Natural killer cell treated with Interleukin-12 subunit alpha and Interleukin-12 subunit beta and Interleukin-15 and Interleukin-18, amount 100 ng/mL, for 72 hours (primary cell): ENCODE data around the gene RAMP1. TPM values are rescaled to one million over a fixed set of nuclear protein-coding genes. Genes with fewer than 3 reads are reported as not detected.

Experiments used
- ATAC-seq, 2 donors: fragments of 150-1000 bp; cut with Tn5 transposase in 1 of 2; sonication (Bioruptor Pico), chemical (Tn5 transposase) in 1 of 2; 2 replicates each; pipeline ENCODE4 v1.10.0; 2021
- DNase-seq: peaks from one replicate; pipeline ENCODE4 v3.0.0; 2022; ENCODE audit warnings: low spot score
- H3K27ac Mint-ChIP-seq, 2 donors: 1 replicate in 1 of 2; 2 replicates in 1 of 2; pipeline ENCODE4 v1.8.0; 2022; ENCODE audit warnings: mixed read lengths in 2 of 2, mild to moderate bottlenecking in 1 of 2, moderate library complexity in 1 of 2
- H3K27me3 Mint-ChIP-seq, 2 donors: 1 replicate in 1 of 2; 2 replicates in 1 of 2; pipeline ENCODE4 v1.8.0; 2022; ENCODE audit warnings: mixed read lengths in 2 of 2
- H3K36me3 Mint-ChIP-seq: one replicate; pipeline ENCODE4 v1.8.0; 2022; ENCODE audit warnings: mixed read lengths
- H3K4me1 Mint-ChIP-seq, 2 donors: 1 replicate in 1 of 2; 2 replicates in 1 of 2; pipeline ENCODE4 v1.8.0; 2022; ENCODE audit warnings: low read depth in 2 of 2, mixed read lengths in 2 of 2, mild to moderate bottlenecking in 1 of 2
- H3K4me3 Mint-ChIP-seq: one replicate; pipeline ENCODE4 v1.8.0; 2022; ENCODE audit warnings: mixed read lengths
- H3K9me3 Mint-ChIP-seq: 2 replicates; pipeline ENCODE4 v1.8.0; 2022; ENCODE audit warnings: mixed read lengths
- total RNA-seq, 2 donors: library from RNA; stranded (reverse); gene quantifications; one replicate each; pipeline ENCODE4 v1.2.3, GENCODE V29; 2022

Gene RAMP1
- total RNA-seq, 2 donors from 2014 or later = 1.5 to 7.4 TPM

DNA sequence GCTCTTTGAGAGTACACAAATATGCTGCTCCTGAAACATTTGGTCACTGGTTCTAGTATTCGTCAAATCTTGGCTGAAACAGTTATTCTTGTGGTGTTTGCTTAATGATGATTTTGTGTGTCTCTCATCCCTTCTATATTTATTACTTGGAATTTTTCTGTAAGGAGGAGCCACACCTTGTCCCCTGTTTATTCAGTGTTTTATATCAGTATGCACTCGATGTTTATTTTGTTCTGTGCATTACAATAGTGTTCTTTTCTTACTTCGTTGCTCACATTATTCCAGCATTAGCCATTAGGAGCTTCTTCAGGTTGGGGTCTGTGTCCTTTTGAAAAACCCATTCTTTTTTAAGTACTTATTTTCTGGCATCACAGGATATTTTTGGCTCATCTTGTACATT is 5.1 kb upstream of the RAMP1 start:
- Mint-ChIP-seq H3K9me3 (no peaks in the 10 kb centered on the region), H3K27me3 (peaks cover 5 to 12% of the 10 kb centered on the region in 2 donors), H3K36me3 (no peaks in the 10 kb centered on the region), H3K4me3 (no peak overlapping the region), H3K27ac (no peak overlapping the region), H3K4me1 (peaks cover 8 to 10% of the 10 kb centered on the region in 2 donors)
- no peak for ATAC-seq
- no peak for DNase-seq

- H3K4me1 Mint-ChIP-seq = peaks cover 15% of the 10 kb centered on the region in 2 donors
- H3K27ac Mint-ChIP-seq = no peak overlapping the region
- no peaks in the 10 kb centered on the region for H3K9me3 Mint-ChIP-seq
- no peak overlapping the region for H3K4me3 Mint-ChIP-seq
- no peaks in the 10 kb centered on the region for H3K36me3 Mint-ChIP-seq
- no peak for DNase-seq
- no peak for ATAC-seq
- peaks cover 7 to 10% of the 10 kb centered on the region in 2 donors for H3K27me3 Mint-ChIP-seq
Measured at GRCh38 chr2:237857791-237858190, 1.6 kb upstream of the RAMP1 start.

DNA sequence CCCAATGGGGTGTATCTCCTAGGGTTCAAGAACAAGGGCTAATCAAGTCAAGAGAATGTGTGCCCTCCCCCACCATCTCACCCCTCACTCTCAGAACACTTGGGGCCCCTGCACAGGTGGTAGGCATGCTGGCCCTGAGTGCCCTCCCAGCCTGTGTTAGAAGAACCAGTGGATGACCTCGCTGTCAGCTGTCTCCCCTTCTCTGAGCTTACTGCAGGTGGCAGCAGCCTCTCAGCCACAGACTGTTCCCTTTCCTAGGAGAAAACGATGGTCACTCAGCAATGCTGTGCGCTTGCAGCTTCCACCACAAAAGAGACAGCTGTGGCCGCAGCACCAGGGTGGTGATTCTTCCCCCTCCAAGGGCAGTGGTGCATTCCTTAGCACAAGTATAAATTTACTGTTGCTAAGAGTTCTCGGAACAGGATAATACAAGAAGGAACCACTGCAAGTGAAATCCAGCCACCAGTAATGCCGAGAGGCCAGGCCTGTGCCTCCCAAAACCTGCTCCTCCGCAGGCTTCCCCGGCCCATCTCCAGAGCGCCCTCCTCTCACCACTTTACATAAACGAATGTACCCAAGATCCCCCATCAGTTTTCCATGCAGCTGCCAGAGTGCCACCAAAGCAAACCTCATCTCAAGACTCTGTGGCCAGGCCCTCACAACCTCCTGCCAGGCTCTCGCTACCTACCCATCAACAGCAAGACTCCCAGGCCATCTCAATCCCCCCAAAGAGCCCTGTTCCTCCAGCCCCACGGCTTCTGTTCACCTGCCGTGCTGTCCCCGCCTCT is 935 bp upstream of the RAMP1 start:
- Mint-ChIP-seq H3K9me3 (no peaks in the 10 kb centered on the region), H3K4me3 (peak overlapping the region; percentile 67), H3K27ac (no peak overlapping the region), H3K27me3 (peaks cover 7 to 10% of the 10 kb centered on the region in 2 donors), H3K4me1 (peaks cover 15% of the 10 kb centered on the region in 2 donors), H3K36me3 (no peaks in the 10 kb centered on the region)
- peak; percentile 75 to 85 for ATAC-seq
- DNase-seq = peak; percentile 83

- ATAC-seq = no peak
- Mint-ChIP-seq H3K4me1 (peaks cover 15% of the 10 kb centered on the region in 2 donors), H3K27me3 (peaks cover 7 to 10% of the 10 kb centered on the region in 2 donors), H3K27ac (no peak overlapping the region), H3K4me3 (peak overlapping the region; percentile 67), H3K36me3 (no peaks in the 10 kb centered on the region), H3K9me3 (no peaks in the 10 kb centered on the region)
- no peak for DNase-seq
Measured at GRCh38 chr2:237859082-237859433, 365 bp upstream of the RAMP1 start.

GRCh38 chr2:237860273-237860935 is 981 bp downstream of the RAMP1 start:
- Mint-ChIP-seq H3K36me3 (no peaks in the 10 kb centered on the region), H3K27ac (peak overlapping the region in 1 of 2 donors; percentile 68), H3K9me3 (no peaks in the 10 kb centered on the region), H3K4me3 (peak overlapping the region; percentile 56), H3K27me3 (peaks cover 7 to 10% of the 10 kb centered on the region in 2 donors), H3K4me1 (peaks cover 15 to 20% of the 10 kb centered on the region in 2 donors)
- DNase-seq (no peak), ATAC-seq (no peak)

- H3K27me3 Mint-ChIP-seq = peaks cover 5 to 10% of the 10 kb centered on the region in 2 donors
- H3K4me3 Mint-ChIP-seq = no peak overlapping the region
- ATAC-seq = no peak
- no peaks in the 10 kb centered on the region for H3K36me3 Mint-ChIP-seq
- H3K4me1 Mint-ChIP-seq = peaks cover 15 to 20% of the 10 kb centered on the region in 2 donors
- DNase-seq = no peak
- H3K9me3 Mint-ChIP-seq = no peaks in the 10 kb centered on the region
- H3K27ac Mint-ChIP-seq = no peak overlapping the region
Measured at GRCh38 chr2:237861875-237862527, 2.6 kb downstream of the RAMP1 start.

- Mint-ChIP-seq H3K27me3 (peaks cover 2 to 10% of the 10 kb centered on the region in 2 donors), H3K4me3 (no peak overlapping the region), H3K27ac (no peak overlapping the region), H3K36me3 (no peaks in the 10 kb centered on the region), H3K9me3 (no peaks in the 10 kb centered on the region), H3K4me1 (peaks cover 15 to 20% of the 10 kb centered on the region in 2 donors)
- DNase-seq = peak; percentile 61
- ATAC-seq = no peak
Measured at GRCh38 chr2:237862528-237862895, 3.1 kb downstream of the RAMP1 start.

DNA sequence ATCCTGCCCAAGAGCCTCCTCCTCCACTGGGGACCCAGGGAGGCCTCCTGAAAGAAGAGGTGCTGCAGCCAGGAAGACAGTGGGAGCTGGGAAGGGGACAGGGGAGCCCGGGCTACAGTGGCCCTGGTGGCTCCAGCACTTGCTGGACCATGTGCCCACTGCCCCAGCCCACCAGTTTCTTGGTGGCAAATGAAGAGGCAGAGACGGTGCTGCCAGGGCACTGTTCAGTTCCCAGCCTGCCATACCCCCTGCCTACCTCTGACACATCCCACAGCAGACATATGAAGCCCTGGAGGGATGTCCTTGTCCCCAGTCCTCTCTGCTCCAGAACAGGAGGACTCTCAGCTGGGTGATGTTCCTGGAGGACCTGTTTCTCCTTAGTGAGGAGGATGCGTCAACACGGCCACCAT is 3.7 kb downstream of the RAMP1 start:
- no peak overlapping the region for H3K4me3 Mint-ChIP-seq
- H3K36me3 Mint-ChIP-seq = no peaks in the 10 kb centered on the region
- H3K4me1 Mint-ChIP-seq = peaks cover 15 to 20% of the 10 kb centered on the region in 2 donors
- DNase-seq = peak; percentile 49
- peaks cover 2 to 10% of the 10 kb centered on the region in 2 donors for H3K27me3 Mint-ChIP-seq
- H3K27ac Mint-ChIP-seq = no peak overlapping the region
- no peak for ATAC-seq
- no peaks in the 10 kb centered on the region for H3K9me3 Mint-ChIP-seq

DNA sequence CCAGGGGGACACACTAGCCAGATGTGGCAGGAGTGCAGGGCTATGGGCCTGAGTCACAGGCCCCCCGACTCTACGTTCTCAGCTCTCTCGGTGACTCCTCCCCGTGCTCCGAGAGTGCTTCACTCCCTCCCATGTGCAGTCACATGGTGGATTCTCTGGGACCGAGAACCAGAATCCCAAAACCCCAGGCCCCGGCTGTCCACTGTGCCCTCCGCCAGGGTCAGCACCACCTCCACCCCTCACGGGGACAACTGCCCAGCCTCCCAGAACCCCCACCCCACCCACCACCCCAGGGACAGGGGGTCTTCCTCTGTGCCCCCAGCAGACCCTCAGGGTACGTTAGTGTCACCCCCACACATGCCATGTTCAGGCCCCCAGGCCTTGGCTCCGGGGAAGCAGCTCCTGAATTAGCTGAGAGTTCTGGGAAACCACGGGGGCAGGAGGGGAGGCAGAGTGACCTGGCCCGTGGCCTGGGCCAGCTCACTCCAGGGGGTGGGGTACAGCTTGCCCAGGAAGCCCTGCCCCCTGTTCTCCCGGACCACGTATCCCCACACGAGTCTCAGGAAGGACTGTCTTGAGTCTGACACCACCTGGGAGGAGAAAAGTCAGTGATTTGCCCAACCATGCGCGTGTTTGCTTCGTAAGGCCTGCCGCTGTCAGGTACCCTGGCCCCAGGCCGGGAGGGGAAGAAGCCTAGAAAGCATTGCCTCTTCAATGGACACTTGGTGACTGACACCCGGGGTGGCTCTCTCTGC is 4.4 kb downstream of the RAMP1 start:
- Mint-ChIP-seq H3K27me3 (peaks cover 0 to 8% of the 10 kb centered on the region in 2 donors), H3K4me1 (peaks cover 13 to 17% of the 10 kb centered on the region in 2 donors)
- no peak for DNase-seq

DNA sequence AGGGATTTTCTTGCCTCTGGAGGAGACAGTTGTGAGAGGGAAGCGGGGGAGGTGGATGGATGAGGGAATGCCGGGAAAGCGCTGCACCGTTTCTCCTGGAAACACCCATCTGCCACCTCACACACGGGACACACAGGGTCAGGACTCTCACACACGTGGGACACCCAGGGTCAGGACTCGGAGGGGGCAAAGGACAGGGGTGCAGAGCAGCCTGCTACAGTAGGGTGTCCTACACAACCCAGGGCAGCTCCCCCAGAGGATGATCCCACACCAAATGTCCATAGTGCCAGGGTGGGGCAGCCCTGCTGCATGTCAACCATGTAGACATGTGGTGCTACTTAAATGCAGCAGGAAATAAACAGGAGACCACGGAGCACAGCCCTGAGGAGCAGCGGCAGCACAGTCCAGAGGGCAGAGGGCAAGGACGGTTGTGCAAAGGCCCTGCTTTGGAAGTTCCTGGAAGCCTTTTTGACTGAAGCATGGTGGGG is 5.1 kb downstream of the RAMP1 start:
- Mint-ChIP-seq H3K9me3 (no peaks in the 10 kb centered on the region), H3K4me1 (peaks cover 18 to 21% of the 10 kb centered on the region in 2 donors), H3K27me3 (peaks cover 0 to 14% of the 10 kb centered on the region in 2 donors), H3K4me3 (no peak overlapping the region), H3K36me3 (no peaks in the 10 kb centered on the region), H3K27ac (no peak overlapping the region)
- ATAC-seq (no peak), DNase-seq (no peak)

More for the DNA sequence above, 4.4 kb downstream of the RAMP1 start:
- H3K27ac Mint-ChIP-seq = no peak overlapping the region
- no peaks in the 10 kb centered on the region for H3K36me3 Mint-ChIP-seq
- H3K4me3 Mint-ChIP-seq = no peak overlapping the region
- ATAC-seq = no peak
- no peaks in the 10 kb centered on the region for H3K9me3 Mint-ChIP-seq

- Mint-ChIP-seq H3K4me3 (no peak overlapping the region), H3K9me3 (no peaks in the 10 kb centered on the region), H3K27ac (no peak overlapping the region), H3K27me3 (peaks cover 0 to 16% of the 10 kb centered on the region in 2 donors), H3K36me3 (no peaks in the 10 kb centered on the region), H3K4me1 (peaks cover 17 to 23% of the 10 kb centered on the region in 2 donors)
- ATAC-seq = no peak
- DNase-seq = no peak
Measured at GRCh38 chr2:237864940-237865622, 5.7 kb downstream of the RAMP1 start.

DNA sequence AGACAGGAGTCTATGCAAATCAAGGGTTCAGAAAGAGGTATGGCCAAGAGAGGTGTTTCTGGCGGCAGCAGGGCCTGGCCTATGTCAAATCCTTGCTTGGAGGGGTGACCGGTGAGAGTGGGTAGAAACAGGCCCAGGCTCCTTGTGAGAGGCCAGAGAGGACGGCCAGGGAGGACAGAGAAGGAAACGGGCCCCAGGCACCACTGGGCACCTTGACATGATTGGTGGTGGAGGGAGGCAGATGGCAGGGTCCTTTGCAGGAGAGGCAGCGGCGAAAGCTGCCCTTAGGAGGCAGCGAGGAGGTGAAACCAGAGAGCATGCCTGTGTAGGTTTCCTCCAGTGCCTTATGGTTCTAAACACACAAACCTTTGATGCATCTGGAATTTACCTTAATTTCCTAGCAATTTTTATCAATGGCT is 6.2 kb downstream of the RAMP1 start:
- Mint-ChIP-seq H3K9me3 (no peaks in the 10 kb centered on the region), H3K4me3 (no peak overlapping the region), H3K27ac (no peak overlapping the region), H3K27me3 (peaks cover 0 to 12% of the 10 kb centered on the region in 2 donors), H3K4me1 (peaks cover 16 to 23% of the 10 kb centered on the region in 2 donors), H3K36me3 (no peaks in the 10 kb centered on the region)
- no peak for ATAC-seq
- DNase-seq = no peak
